ENCODE results near the gene C11orf24.

DNA sequence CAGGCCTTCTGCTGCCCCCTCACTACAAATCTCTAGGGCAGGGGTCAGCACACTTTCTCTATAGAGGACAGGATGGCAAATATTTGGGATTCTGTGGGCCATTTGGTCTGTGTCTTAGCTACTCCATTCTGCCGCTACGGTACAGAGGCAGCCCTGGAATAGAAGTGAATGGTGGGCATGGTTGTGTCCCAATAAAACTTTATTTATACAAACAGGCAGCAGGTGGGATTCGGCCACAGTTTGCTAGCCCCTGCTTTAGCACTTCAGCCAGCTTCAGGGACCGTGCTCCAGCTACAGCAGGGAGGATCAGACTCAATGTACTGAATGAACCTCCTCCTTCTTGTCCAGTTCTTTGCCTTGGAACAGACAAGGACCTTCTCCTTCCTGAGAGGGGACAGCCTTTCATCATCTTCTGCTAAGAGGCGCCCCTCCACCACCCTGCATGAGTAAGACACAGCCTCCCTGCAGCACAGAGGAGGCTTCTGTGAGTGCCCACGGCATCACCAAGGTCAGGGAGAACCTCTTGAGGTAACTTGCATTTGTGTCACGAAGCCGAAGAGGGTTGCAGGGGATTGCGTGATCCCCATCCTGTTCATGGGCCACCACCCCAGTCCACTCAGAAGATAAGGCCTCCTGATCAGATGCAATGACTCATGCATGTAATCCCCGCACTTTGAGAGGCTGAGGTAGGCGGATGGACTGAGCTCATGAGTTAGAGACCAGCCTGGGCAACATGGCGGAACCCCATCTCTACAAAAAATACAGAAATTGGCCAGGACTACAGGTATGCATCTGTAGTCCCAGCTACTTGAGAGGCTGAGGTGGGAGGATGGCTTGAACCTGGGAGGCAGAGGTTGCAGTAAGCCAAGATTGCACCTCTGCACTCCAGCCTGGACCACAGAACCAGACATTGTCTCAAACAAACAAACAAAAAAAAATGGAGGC is 4.6 kb downstream of the C11orf24 start:
- TF ChIP-seq, protein P1, sequence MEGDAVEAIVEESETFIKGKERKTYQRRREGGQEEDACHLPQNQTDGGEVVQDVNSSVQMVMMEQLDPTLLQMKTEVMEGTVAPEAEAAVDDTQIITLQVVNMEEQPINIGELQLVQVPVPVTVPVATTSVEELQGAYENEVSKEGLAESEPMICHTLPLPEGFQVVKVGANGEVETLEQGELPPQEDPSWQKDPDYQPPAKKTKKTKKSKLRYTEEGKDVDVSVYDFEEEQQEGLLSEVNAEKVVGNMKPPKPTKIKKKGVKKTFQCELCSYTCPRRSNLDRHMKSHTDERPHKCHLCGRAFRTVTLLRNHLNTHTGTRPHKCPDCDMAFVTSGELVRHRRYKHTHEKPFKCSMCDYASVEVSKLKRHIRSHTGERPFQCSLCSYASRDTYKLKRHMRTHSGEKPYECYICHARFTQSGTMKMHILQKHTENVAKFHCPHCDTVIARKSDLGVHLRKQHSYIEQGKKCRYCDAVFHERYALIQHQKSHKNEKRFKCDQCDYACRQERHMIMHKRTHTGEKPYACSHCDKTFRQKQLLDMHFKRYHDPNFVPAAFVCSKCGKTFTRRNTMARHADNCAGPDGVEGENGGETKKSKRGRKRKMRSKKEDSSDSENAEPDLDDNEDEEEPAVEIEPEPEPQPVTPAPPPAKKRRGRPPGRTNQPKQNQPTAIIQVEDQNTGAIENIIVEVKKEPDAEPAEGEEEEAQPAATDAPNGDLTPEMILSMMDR (conservative IDR thresholded peaks at IDR 0.05; ENCODE audit: low read depth, low read length), result no peak
- no peak for TF ChIP-seq EZH2 (IDR thresholded peaks at IDR 0.05; ENCODE audit: borderline replicate concordance, low read depth, low read length, poor library complexity, severe bottlenecking)

All from A673 (cell line).